ENCODE data around the gene DLGAP1. TPM values are rescaled to one million over a fixed set of nuclear protein-coding genes. Genes with fewer than 3 reads are reported as not detected.

The DLGAP1 gene
- total RNA-seq, 1 donor from 2014 or later: 7.7 TPM

- Mint-ChIP-seq H3K4me1 (ENCODE audit: low read depth) (no peaks in the 10 kb centered on the region), H3K9me3 (ENCODE audit: low read depth) (peaks cover 3% of the 10 kb centered on the region), H3K36me3 (ENCODE audit: low read depth) (no peaks in the 10 kb centered on the region), H3K4me3 (ENCODE audit: unreplicated experiment) (no peak overlapping the region), H3K27me3 (ENCODE audit: low read depth) (no peaks in the 10 kb centered on the region), H3K27ac (ENCODE audit: unreplicated experiment) (no peak overlapping the region)
- no peak for TF ChIP-seq CTCF (IDR thresholded peaks at IDR 0.05)
- DNase-seq (ENCODE audit: low spot score): no peak
Observed at GRCh38 chr18:4412286-4412685, 42.8 kb downstream of the DLGAP1 start.

GRCh38 chr18:4406856-4407255 is 48.3 kb downstream of the DLGAP1 start:
- Mint-ChIP-seq H3K27me3 (ENCODE audit: low read depth) (no peaks in the 10 kb centered on the region), H3K36me3 (ENCODE audit: low read depth) (no peaks in the 10 kb centered on the region), H3K9me3 (ENCODE audit: low read depth) (peaks cover 6% of the 10 kb centered on the region), H3K27ac (ENCODE audit: unreplicated experiment) (no peak overlapping the region), H3K4me3 (ENCODE audit: unreplicated experiment) (no peak overlapping the region), H3K4me1 (ENCODE audit: low read depth) (peaks cover 6% of the 10 kb centered on the region)
- no peak for TF ChIP-seq CTCF (IDR thresholded peaks at IDR 0.05)
- no peak for DNase-seq (ENCODE audit: low spot score)

GRCh38 chr18:4405965-4406364 is 49.1 kb downstream of the DLGAP1 start:
- no peak overlapping the region for H3K4me3 Mint-ChIP-seq (ENCODE audit: unreplicated experiment)
- no peaks in the 10 kb centered on the region for H3K36me3 Mint-ChIP-seq (ENCODE audit: low read depth)
- peaks cover 6% of the 10 kb centered on the region for H3K9me3 Mint-ChIP-seq (ENCODE audit: low read depth)
- H3K27me3 Mint-ChIP-seq (ENCODE audit: low read depth): no peaks in the 10 kb centered on the region
- no peak for DNase-seq (ENCODE audit: low spot score)
- no peak for TF ChIP-seq CTCF (IDR thresholded peaks at IDR 0.05)
- H3K27ac Mint-ChIP-seq (ENCODE audit: unreplicated experiment): no peak overlapping the region
- peaks cover 6% of the 10 kb centered on the region for H3K4me1 Mint-ChIP-seq (ENCODE audit: low read depth)

- DNase-seq (ENCODE audit: low spot score): no peak
- Mint-ChIP-seq H3K27me3 (ENCODE audit: low read depth) (no peaks in the 10 kb centered on the region), H3K36me3 (ENCODE audit: low read depth) (no peaks in the 10 kb centered on the region), H3K9me3 (ENCODE audit: low read depth) (peaks cover 3% of the 10 kb centered on the region), H3K27ac (ENCODE audit: unreplicated experiment) (no peak overlapping the region), H3K4me1 (ENCODE audit: low read depth) (peaks cover 6% of the 10 kb centered on the region), H3K4me3 (ENCODE audit: unreplicated experiment) (no peak overlapping the region)
- no peak for TF ChIP-seq CTCF (IDR thresholded peaks at IDR 0.05)
Observed at GRCh38 chr18:4403836-4404235, 51.3 kb downstream of the DLGAP1 start.

- H3K27me3 Mint-ChIP-seq (ENCODE audit: low read depth): no peaks in the 10 kb centered on the region
- H3K4me1 Mint-ChIP-seq (ENCODE audit: low read depth): peaks cover 6% of the 10 kb centered on the region
- no peaks in the 10 kb centered on the region for H3K36me3 Mint-ChIP-seq (ENCODE audit: low read depth)
- H3K9me3 Mint-ChIP-seq (ENCODE audit: low read depth): peaks cover 3% of the 10 kb centered on the region
- H3K27ac Mint-ChIP-seq (ENCODE audit: unreplicated experiment): no peak overlapping the region
- TF ChIP-seq CTCF (IDR thresholded peaks at IDR 0.05): no peak
- H3K4me3 Mint-ChIP-seq (ENCODE audit: unreplicated experiment): no peak overlapping the region
- DNase-seq (ENCODE audit: low spot score): no peak
Observed at GRCh38 chr18:4400911-4401310, 54.2 kb downstream of the DLGAP1 start.
